OCI-LY3 (cell line): ENCODE data around the gene GSC2.
A peak's percentile ranks its signal among the peaks of the same experiment; 100 is the strongest.

ENCODE experiments used
- H2AFZ ChIP-seq: fragments of 200-600, 300-600 bp; shearing (Covaris generic); 2 replicates; pipeline ENCODE4 v1.6.0; 2014; ENCODE audit warnings: antibody characterized with exemption, low read depth, low read length
- H3K27ac ChIP-seq: fragments of 200-600, 300-600 bp; sonication (generic); 2 replicates; pipeline ENCODE4 v1.5.1; 2014; ENCODE audit warnings: mild to moderate bottlenecking, low read length, moderate library complexity, mixed read lengths
- H3K27me3 ChIP-seq: fragments of 200-600, 300-600 bp; sonication (generic); 2 replicates; pipeline ENCODE4 v1.6.1; 2014; ENCODE audit warnings: low read depth, low read length, mixed read lengths
- H3K36me3 ChIP-seq: fragments of 200-600, 300-600 bp; sonication (generic); replicated peaks from 2 replicates; pipeline ENCODE3; 2014; ENCODE audit warnings: low read depth, low read length, mixed read lengths
- H3K4me1 ChIP-seq: fragments of 300-600, 200-600 bp; sonication (generic); 2 replicates; pipeline ENCODE4 v1.6.1; 2014; ENCODE audit warnings: low read length, mixed read lengths
- H3K4me2 ChIP-seq: fragments of 200-600, 300-600 bp; sonication (generic); 2 replicates; pipeline ENCODE4 v1.6.1; 2014; ENCODE audit warnings: low read length, mixed read lengths
- H3K4me3 ChIP-seq: fragments of 300-600, 200-600 bp; sonication (generic); 2 replicates; pipeline ENCODE4 v1.5.1; 2014; ENCODE audit warnings: antibody characterized with exemption, mild to moderate bottlenecking, low read length, moderate library complexity
- H3K79me2 ChIP-seq: fragments of 300-600, 200-600 bp; shearing (Covaris generic); 2 replicates; pipeline ENCODE4 v1.6.1; 2014; ENCODE audit warnings: mild to moderate bottlenecking, low read length, mixed read lengths
- H3K9ac ChIP-seq: fragments of 300-600, 200-600 bp; shearing (Covaris generic); 2 replicates; pipeline ENCODE4 v1.6.0; 2014; ENCODE audit warnings: mild to moderate bottlenecking, low read length, moderate library complexity
- H3K9me3 ChIP-seq: fragments of 200-600, 300-600 bp; shearing (Covaris generic); 2 replicates; pipeline ENCODE4 v1.6.1; 2014; ENCODE audit warnings: low read length, mixed read lengths; ENCODE audit not compliant: insufficient read depth
- H4K20me1 ChIP-seq: fragments of 200-600, 300-600 bp; sonication (generic); 2 replicates; pipeline ENCODE4 v1.6.1; 2016; ENCODE audit warnings: low read length, mixed read lengths; ENCODE audit not compliant: insufficient read depth
- CTCF ChIP-seq: fragments of 200-600, 300-600 bp; sonication (generic); IDR thresholded peaks from 2 replicates; pipeline ENCODE4 v1.5.1; 2014; ENCODE audit warnings: antibody characterized with exemption, low read length, low read depth
- EZH2phosphoT487 ChIP-seq: fragments of 200-600 bp; shearing (Covaris generic); IDR thresholded peaks from 2 replicates; pipeline ENCODE4 v1.6.1; 2018; ENCODE audit warnings: antibody characterized with exemption, mixed run types, low read depth

GSC2 gene

GRCh38 chr22:19146215-19146968 lies 3.7 kb downstream of the GSC2 start:
- Histone ChIP-seq H3K9ac (no peak overlapping the region), H3K79me2 (peaks cover 18% of the 10 kb centered on the region), H4K20me1 (no peaks in the 10 kb centered on the region), H3K9me3 (no peaks in the 10 kb centered on the region), H3K4me2 (no peak overlapping the region), H3K27me3 (no peaks in the 10 kb centered on the region), H3K36me3 (peaks cover 6% of the 10 kb centered on the region), H3K4me1 (peaks cover 7% of the 10 kb centered on the region), H3K4me3 (no peak overlapping the region), H2AFZ (no peak overlapping the region), H3K27ac (no peak overlapping the region)
- TF ChIP-seq EZH2phosphoT487 (no peak), CTCF (no peak)

- Histone ChIP-seq H3K4me3 (peak overlapping the region; percentile 93), H2AFZ (peak overlapping the region; percentile 55), H3K27ac (no peak overlapping the region)
These were observed 6.1 kb downstream of the GSC2 start for GRCh38 chr22:19143967-19144400.

GRCh38 chr22:19143212-19143611 lies 6.9 kb downstream of the GSC2 start:
- Histone ChIP-seq H2AFZ (no peak overlapping the region), H3K9ac (no peak overlapping the region), H3K4me3 (peak overlapping the region; percentile 93)

More at GRCh38 chr22:19143967-19144400, 6.1 kb downstream of the GSC2 start:
- Histone ChIP-seq H3K9ac (peak overlapping the region; percentile 80), H3K27me3 (no peaks in the 10 kb centered on the region), H3K4me1 (peaks cover 7% of the 10 kb centered on the region), H3K4me2 (peak overlapping the region; percentile 98), H4K20me1 (no peaks in the 10 kb centered on the region), H3K9me3 (no peaks in the 10 kb centered on the region), H3K36me3 (peaks cover 27% of the 10 kb centered on the region), H3K79me2 (peaks cover 18% of the 10 kb centered on the region)
- TF ChIP-seq CTCF (no peak), EZH2phosphoT487 (no peak)

DNA sequence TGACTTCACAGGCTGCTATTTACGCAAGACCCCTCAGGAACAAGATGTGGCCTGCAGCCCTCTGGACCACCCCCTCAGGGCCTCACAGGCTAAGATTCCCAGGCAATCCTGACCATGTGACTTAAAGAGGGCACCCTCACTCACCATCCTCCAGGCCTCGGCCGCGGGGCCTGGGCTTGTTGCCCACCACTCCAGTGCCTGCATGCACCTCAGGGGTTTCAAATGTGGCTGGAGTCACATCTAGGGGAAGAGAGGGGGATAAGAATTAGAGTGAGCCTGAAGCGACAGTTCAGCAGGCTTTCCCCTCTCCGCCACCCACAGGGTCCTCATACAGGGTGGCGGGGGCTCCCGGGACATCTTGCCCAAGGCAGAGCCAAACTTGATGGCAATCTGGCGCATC lies 7.7 kb downstream of the GSC2 start:
- peaks cover 7% of the 10 kb centered on the region for H3K4me1 ChIP-seq
- peaks cover 18% of the 10 kb centered on the region for H3K79me2 ChIP-seq
- no peaks in the 10 kb centered on the region for H3K9me3 ChIP-seq
- no peak for TF ChIP-seq CTCF
- TF ChIP-seq EZH2phosphoT487, result no peak
- H3K4me2 ChIP-seq, result no peak overlapping the region
- no peak overlapping the region for H3K9ac ChIP-seq
- no peaks in the 10 kb centered on the region for H4K20me1 ChIP-seq
- no peaks in the 10 kb centered on the region for H3K27me3 ChIP-seq
- no peak overlapping the region for H3K27ac ChIP-seq
- no peak overlapping the region for H2AFZ ChIP-seq
- H3K36me3 ChIP-seq, result peaks cover 41% of the 10 kb centered on the region
- no peak overlapping the region for H3K4me3 ChIP-seq

More at GRCh38 chr22:19143212-19143611, 6.9 kb downstream of the GSC2 start:
- Histone ChIP-seq H4K20me1 (no peaks in the 10 kb centered on the region), H3K9me3 (no peaks in the 10 kb centered on the region), H3K27me3 (no peaks in the 10 kb centered on the region), H3K79me2 (peaks cover 18% of the 10 kb centered on the region), H3K27ac (no peak overlapping the region), H3K36me3 (peaks cover 34% of the 10 kb centered on the region), H3K4me1 (peaks cover 7% of the 10 kb centered on the region), H3K4me2 (peak overlapping the region; percentile 98)
- no peak for TF ChIP-seq CTCF
- TF ChIP-seq EZH2phosphoT487, result no peak
